Measurements from ENCODE around the gene ZBTB48.

ZBTB48 gene

GRCh38 chr1:6579374-6580118 is at the start of gene ZBTB48:
Gene ZBTB48, plus strand, starts transcription at chr1:6579994. Its CDS starts 616 bp downstream, at chr1:6580610.
- H3K4me3 ChIP-seq (ENCODE audit: low read depth, low read length) = peak within 1 kb of the TSS; percentile 84
- in situ Hi-C loops (cut with HindIII; ENCODE audit: low sequenced_read_pairs) = no loop called here
- no peak for TF ChIP-seq CTCF (IDR thresholded peaks at IDR 0.05; ENCODE audit: low read depth, low read length, missing control alignments)
- DNase-seq (ENCODE audit: low read depth) = peak; percentile 92

GRCh38 chr1:6530504-6531160 is 49.2 kb upstream of the ZBTB48 start:
- in situ Hi-C loops (cut with HindIII; ENCODE audit: low sequenced_read_pairs) = no loop called here
- no peak for TF ChIP-seq CTCF (IDR thresholded peaks at IDR 0.05; ENCODE audit: low read depth, low read length, missing control alignments)
- no peak overlapping the region for H3K4me3 ChIP-seq (ENCODE audit: low read depth, low read length)
- DNase-seq (ENCODE audit: low read depth) = no peak

GRCh38 chr1:6531996-6532395 is 47.8 kb upstream of the ZBTB48 start:
- H3K4me3 ChIP-seq (ENCODE audit: low read depth, low read length) = no peak overlapping the region
- no peak for TF ChIP-seq CTCF (IDR thresholded peaks at IDR 0.05; ENCODE audit: low read depth, low read length, missing control alignments)
- in situ Hi-C loops (cut with HindIII; ENCODE audit: low sequenced_read_pairs) = no loop called here
- no peak for DNase-seq (ENCODE audit: low read depth)

- no peak for DNase-seq (ENCODE audit: low read depth)
- in situ Hi-C loops (cut with HindIII; ENCODE audit: low sequenced_read_pairs) = no loop called here
- no peak overlapping the region for H3K4me3 ChIP-seq (ENCODE audit: low read depth, low read length)
- no peak for TF ChIP-seq CTCF (IDR thresholded peaks at IDR 0.05; ENCODE audit: low read depth, low read length, missing control alignments)
Measured at GRCh38 chr1:6534248-6534822, 45.5 kb upstream of the ZBTB48 start.

GRCh38 chr1:6535214-6535613 is 44.6 kb upstream of the ZBTB48 start:
- no peak for DNase-seq (ENCODE audit: low read depth)
- no peak overlapping the region for H3K4me3 ChIP-seq (ENCODE audit: low read depth, low read length)
- no peak for TF ChIP-seq CTCF (IDR thresholded peaks at IDR 0.05; ENCODE audit: low read depth, low read length, missing control alignments)
- in situ Hi-C loops (cut with HindIII; ENCODE audit: low sequenced_read_pairs) = no loop called here

GRCh38 chr1:6536291-6536690 is 43.5 kb upstream of the ZBTB48 start:
- no peak overlapping the region for H3K4me3 ChIP-seq (ENCODE audit: low read depth, low read length)
- TF ChIP-seq CTCF (IDR thresholded peaks at IDR 0.05; ENCODE audit: low read depth, low read length, missing control alignments) = no peak
- no peak for DNase-seq (ENCODE audit: low read depth)
- in situ Hi-C loops (cut with HindIII; ENCODE audit: low sequenced_read_pairs) = no loop called here
